KMS-11 (cell line): ENCODE results near the gene NCOA1.

Source experiments
- H2AFZ ChIP-seq: fragments of 200-600 bp; sonication (generic); 2 replicates; pipeline ENCODE4 v1.6.1; 2016; ENCODE audit warnings: antibody characterized with exemption, mixed run types, low read depth
- H3K27ac ChIP-seq: fragments of 200-600 bp; sonication (generic); 2 replicates; pipeline ENCODE4 v1.6.1; 2016; ENCODE audit warnings: mild to moderate bottlenecking, mixed run types
- H3K27me3 ChIP-seq: fragments of 200-600 bp; sonication (generic); 2 replicates; pipeline ENCODE4 v1.6.1; 2017; ENCODE audit warnings: mild to moderate bottlenecking, low read depth, mixed run types, moderate library complexity; ENCODE audit not compliant: insufficient read depth
- H3K36me3 ChIP-seq: fragments of 200-600 bp; sonication (generic); 2 replicates; pipeline ENCODE4 v1.6.1; 2017; ENCODE audit warnings: mild to moderate bottlenecking, mixed run types; ENCODE audit not compliant: insufficient read depth
- H3K4me1 ChIP-seq: fragments of 200-600 bp; sonication (generic); 2 replicates; pipeline ENCODE4 v1.6.1; 2016; ENCODE audit warnings: mild to moderate bottlenecking, low read depth, mixed run types; ENCODE audit not compliant: poor library complexity, severe bottlenecking
- H3K4me2 ChIP-seq: fragments of 200-600 bp; sonication (generic); 2 replicates; pipeline ENCODE4 v1.7.0; 2016; ENCODE audit warnings: mild to moderate bottlenecking, mixed run types
- H3K4me3 ChIP-seq: fragments of 200-600 bp; sonication (generic); IDR thresholded peaks from 2 replicates; pipeline ENCODE4 v1.6.1; 2017; ENCODE audit warnings: low read depth, low read length, mixed read lengths; ENCODE audit not compliant: insufficient read depth
- H3K79me2 ChIP-seq: fragments of 200-600 bp; sonication (generic); 2 replicates; pipeline ENCODE4 v1.6.1; 2016; ENCODE audit warnings: low read depth, mixed run types; ENCODE audit not compliant: insufficient read depth
- H3K9ac ChIP-seq: fragments of 200-600 bp; sonication (generic); 2 replicates; pipeline ENCODE4 v1.6.1; 2016; ENCODE audit warnings: mild to moderate bottlenecking, mixed run types
- H4K20me1 ChIP-seq: fragments of 200-600 bp; sonication (generic); 2 replicates; pipeline ENCODE4 v1.6.1; 2016; ENCODE audit warnings: mild to moderate bottlenecking, mixed run types; ENCODE audit not compliant: insufficient read depth
- CTCF ChIP-seq: fragments of 200-600 bp; sonication (generic); conservative IDR thresholded peaks from 2 replicates; pipeline ENCODE4 v1.6.1; 2017; ENCODE audit warnings: low read depth, mild to moderate bottlenecking, antibody characterized with exemption, low read length, moderate library complexity, mixed read lengths

NCOA1 gene

GRCh38 chr2:24820175-24820513 lies 329.1 kb downstream of the NCOA1 start:
- no peaks in the 10 kb centered on the region; the same call in 1 of the 2 replicates for H3K36me3 ChIP-seq

More at GRCh38 chr2:24820175-24820513, 329.1 kb downstream of the NCOA1 start:
- no peaks in the 10 kb centered on the region for H3K27me3 ChIP-seq
- no peak overlapping the region for H3K9ac ChIP-seq
- no peak overlapping the region for H3K4me3 ChIP-seq
- no peak overlapping the region for H3K4me2 ChIP-seq
- no peaks in the 10 kb centered on the region for H4K20me1 ChIP-seq
- TF ChIP-seq CTCF: no peak
- H3K79me2 ChIP-seq: no peaks in the 10 kb centered on the region; the same call in 1 of the 2 replicates
- no peak overlapping the region for H3K27ac ChIP-seq
- H3K4me1 ChIP-seq: peaks cover 31% of the 10 kb centered on the region
- H2AFZ ChIP-seq: no peak overlapping the region
